Nephron (organoid): ENCODE measurements around the gene STAB2.

Experiments used
- H3K27ac Mint-ChIP-seq, 3 experiments: 2 replicates each; pipeline ENCODE4 v1.8.0; 2020; ENCODE audit warnings: mixed read lengths in 3 of 3, mild to moderate bottlenecking in 2 of 3, moderate library complexity in 1 of 3
- H3K27me3 Mint-ChIP-seq: 2 replicates; pipeline ENCODE4 v1.8.0; 2021; ENCODE audit warnings: low read depth, mild to moderate bottlenecking, moderate library complexity, mixed read lengths
- H3K36me3 Mint-ChIP-seq: 2 replicates; pipeline ENCODE4 v1.8.0; 2020; ENCODE audit warnings: low read depth, mixed read lengths
- H3K4me1 Mint-ChIP-seq: 2 replicates; pipeline ENCODE4 v1.8.0; 2020; ENCODE audit warnings: mixed read lengths
- H3K4me3 Mint-ChIP-seq, 3 experiments: 2 replicates each; pipeline ENCODE4 v1.8.0; 2020; ENCODE audit warnings: mild to moderate bottlenecking in 3 of 3, mixed read lengths in 3 of 3, moderate library complexity in 2 of 3
- H3K9me3 Mint-ChIP-seq: 2 replicates; pipeline ENCODE4 v1.8.0; 2020; ENCODE audit warnings: mixed read lengths
- CTCF ChIP-seq, 3 experiments: fragments of 200-600 bp; sonication (generic); IDR thresholded peaks; one replicate each; pipeline ENCODE4 v1.5.0; 2021; ENCODE audit warnings: antibody characterized with exemption in 3 of 3; ENCODE audit not compliant: unreplicated experiment in 3 of 3

Gene STAB2

GRCh38 chr12:103690426-103690825, 103.4 kb downstream of the STAB2 start:
- Mint-ChIP-seq H3K4me1 (peaks cover 6% of the 10 kb centered on the region), H3K9me3 (no peaks in the 10 kb centered on the region), H3K27me3 (peaks cover 3% of the 10 kb centered on the region), H3K4me3 (no peak overlapping the region), H3K36me3 (no peaks in the 10 kb centered on the region), H3K27ac (no peak overlapping the region)
- no peak for TF ChIP-seq CTCF (IDR thresholded peaks at IDR 0.05; ENCODE audit: unreplicated experiment in 3 of 3)

- TF ChIP-seq CTCF (IDR thresholded peaks at IDR 0.05; ENCODE audit: unreplicated experiment in 3 of 3): no peak
- no peaks in the 10 kb centered on the region for H3K9me3 Mint-ChIP-seq
- H3K27ac Mint-ChIP-seq: no peak overlapping the region
- peaks cover 5% of the 10 kb centered on the region for H3K27me3 Mint-ChIP-seq
- H3K4me1 Mint-ChIP-seq: peaks cover 3% of the 10 kb centered on the region
- H3K36me3 Mint-ChIP-seq: no peaks in the 10 kb centered on the region
- H3K4me3 Mint-ChIP-seq: no peak overlapping the region
Observed at GRCh38 chr12:103691063-103691462, 104.0 kb downstream of the STAB2 start.

GRCh38 chr12:103696101-103696500, 109.0 kb downstream of the STAB2 start:
- H3K36me3 Mint-ChIP-seq: no peaks in the 10 kb centered on the region
- peaks cover 30% of the 10 kb centered on the region for H3K27me3 Mint-ChIP-seq
- H3K9me3 Mint-ChIP-seq: no peaks in the 10 kb centered on the region

GRCh38 chr12:103697971-103698751, 111.1 kb downstream of the STAB2 start:
- no peaks in the 10 kb centered on the region for H3K36me3 Mint-ChIP-seq
- H3K4me1 Mint-ChIP-seq: no peaks in the 10 kb centered on the region
- no peak for TF ChIP-seq CTCF (IDR thresholded peaks at IDR 0.05; ENCODE audit: unreplicated experiment in 3 of 3)
- H3K4me3 Mint-ChIP-seq: no peak overlapping the region
- H3K27ac Mint-ChIP-seq: no peak overlapping the region
- H3K27me3 Mint-ChIP-seq: peaks cover 33% of the 10 kb centered on the region
- H3K9me3 Mint-ChIP-seq: no peaks in the 10 kb centered on the region

More at GRCh38 chr12:103696101-103696500, 109.0 kb downstream of the STAB2 start:
- no peak for TF ChIP-seq CTCF (IDR thresholded peaks at IDR 0.05; ENCODE audit: unreplicated experiment in 3 of 3)
- Mint-ChIP-seq H3K4me3 (no peak overlapping the region), H3K4me1 (no peaks in the 10 kb centered on the region), H3K27ac (no peak overlapping the region)

- H3K36me3 Mint-ChIP-seq: no peaks in the 10 kb centered on the region
- TF ChIP-seq CTCF (IDR thresholded peaks at IDR 0.05; ENCODE audit: unreplicated experiment in 3 of 3): no peak
- H3K4me3 Mint-ChIP-seq: no peak overlapping the region
- H3K4me1 Mint-ChIP-seq: no peaks in the 10 kb centered on the region
- H3K9me3 Mint-ChIP-seq: no peaks in the 10 kb centered on the region
- H3K27ac Mint-ChIP-seq: no peak overlapping the region
- peaks cover 33% of the 10 kb centered on the region for H3K27me3 Mint-ChIP-seq
Observed at GRCh38 chr12:103698752-103699560, 111.9 kb downstream of the STAB2 start.
